ENCODE measurements around the gene GPR146. TPM values are rescaled to one million over a fixed set of nuclear protein-coding genes. Genes with fewer than 3 reads are reported as not detected.
"Not testable (repeated sequence)": the region's sequence is repeated elsewhere in the genome, so short reads cannot be mapped to it uniquely, and the experiment has no call there.

Gene GPR146
- total RNA-seq, 4 donors from 2014 or later = 26.9 to 61.7 (median 39.0) TPM

- H3K4me3 ChIP-seq (ENCODE audit: low read depth, poor library complexity, severe bottlenecking) = no peak overlapping the region
- no peak for TF ChIP-seq CTCF (IDR thresholded peaks at IDR 0.05)
- TF ChIP-seq POLR2A (IDR thresholded peaks at IDR 0.05) = no peak
- DNase-seq (ENCODE audit: low spot score in 2 of 2) = no peak
- intact Hi-C loops (cut with DNase I; ENCODE audit: low total_unique reads) = no loop called here
- 83 to 90% methylated on average over 9 to 10 of the region's 12 CpGs for WGBS, 2 donors
Measured at GRCh38 chr7:1030444-1031070, 13.8 kb upstream of the GPR146 start.

- TF ChIP-seq POLR2A (IDR thresholded peaks at IDR 0.05) (no peak), CTCF (IDR thresholded peaks at IDR 0.05) (no peak)
- no peak overlapping the region for H3K4me3 ChIP-seq (ENCODE audit: low read depth, poor library complexity, severe bottlenecking)
- 95 to 96% methylated on average over 28 to 29 of the region's 33 CpGs for WGBS, 2 donors
- intact Hi-C loops (cut with DNase I; ENCODE audit: low total_unique reads) = no loop called here
- no peak for DNase-seq (ENCODE audit: low spot score in 2 of 2)
Measured at GRCh38 chr7:1031716-1032455, 12.5 kb upstream of the GPR146 start.

- no peak for DNase-seq (ENCODE audit: low spot score in 2 of 2)
- H3K4me3 ChIP-seq (ENCODE audit: low read depth, poor library complexity, severe bottlenecking) = no peak overlapping the region
- TF ChIP-seq CTCF (IDR thresholded peaks at IDR 0.05) = no peak
- no peak for TF ChIP-seq POLR2A (IDR thresholded peaks at IDR 0.05)
- WGBS, 2 donors = 91 to 96% methylated on average over 17 of the region's 25 CpGs
- intact Hi-C loops (cut with DNase I; ENCODE audit: low total_unique reads) = no loop called here
Measured at GRCh38 chr7:1032536-1033181, 11.7 kb upstream of the GPR146 start.

- 90 to 93% methylated on average over 20 of the region's 20 CpGs for WGBS, 2 donors
- intact Hi-C loops (cut with DNase I; ENCODE audit: low total_unique reads) = no loop called here
- no peak for DNase-seq (ENCODE audit: low spot score in 2 of 2)
- TF ChIP-seq POLR2A (IDR thresholded peaks at IDR 0.05) (no peak), CTCF (IDR thresholded peaks at IDR 0.05) (no peak)
- no peak overlapping the region for H3K4me3 ChIP-seq (ENCODE audit: low read depth, poor library complexity, severe bottlenecking)
Measured at GRCh38 chr7:1033546-1034145, 10.7 kb upstream of the GPR146 start.

- DNase-seq (ENCODE audit: low spot score in 2 of 2); H3K4me3 ChIP-seq (ENCODE audit: low read depth, poor library complexity, severe bottlenecking); intact Hi-C loops (cut with DNase I; ENCODE audit: low total_unique reads): not testable (repeated sequence)
- WGBS, 2 donors = 80 to 82% methylated on average over 1 of the region's 1 CpG
Measured at GRCh38 chr7:1034769-1035168, 9.6 kb upstream of the GPR146 start.

- WGBS, 2 donors = 94 to 96% methylated on average over 40 of the region's 40 CpGs
- DNase-seq (ENCODE audit: low spot score in 2 of 2); H3K4me3 ChIP-seq (ENCODE audit: low read depth, poor library complexity, severe bottlenecking); intact Hi-C loops (cut with DNase I; ENCODE audit: low total_unique reads): not testable (repeated sequence)
Measured at GRCh38 chr7:1036164-1036928, 8.0 kb upstream of the GPR146 start.

- intact Hi-C loops (cut with DNase I; ENCODE audit: low total_unique reads); DNase-seq (ENCODE audit: low spot score in 2 of 2); H3K4me3 ChIP-seq (ENCODE audit: low read depth, poor library complexity, severe bottlenecking): not testable (repeated sequence)
- WGBS, 2 donors = 91% methylated on average over 1 of the region's 1 CpG
Measured at GRCh38 chr7:1040233-1040632, 4.1 kb upstream of the GPR146 start.

Measured in lower leg skin (tissue), 4 donors.